Ishikawa (cell line): ENCODE results near the gene BDH1.

ENCODE experiments used
- CREB1 ChIP-seq: IDR thresholded peaks from 2 replicates; pipeline ENCODE4 v1.6.1; 2012; ENCODE audit warnings: low read depth
- EP300 ChIP-seq: IDR thresholded peaks from 2 replicates; pipeline ENCODE4 v1.6.1; 2012; ENCODE audit warnings: borderline replicate concordance
- FOXM1 ChIP-seq: IDR thresholded peaks from 2 replicates; pipeline ENCODE4 v1.6.1; 2012; ENCODE audit warnings: low read depth, borderline replicate concordance
- NFIC ChIP-seq: IDR thresholded peaks from 2 replicates; pipeline ENCODE4 v1.6.1; 2012
- RAD21 ChIP-seq: IDR thresholded peaks from 2 replicates; pipeline ENCODE4 v1.6.1; 2012; ENCODE audit warnings: low read depth
- TAF1 ChIP-seq: IDR thresholded peaks from 2 replicates; pipeline ENCODE4 v1.6.1; 2012; ENCODE audit warnings: low read depth, mild to moderate bottlenecking
- TEAD4 ChIP-seq: IDR thresholded peaks from 2 replicates; pipeline ENCODE4 v1.6.1; 2012
- ZBTB7A ChIP-seq: IDR thresholded peaks from 2 replicates; pipeline ENCODE4 v1.6.1; 2012; ENCODE audit warnings: low read depth
- TF ChIP-seq, protein P1 (sequence below): IDR thresholded peaks from 2 replicates; pipeline ENCODE4 v1.6.1; 2012; ENCODE audit warnings: low read depth, mild to moderate bottlenecking
- TF ChIP-seq, protein P2 (sequence below): IDR thresholded peaks from 2 replicates; pipeline ENCODE4 v1.6.1; 2012

DNA sequence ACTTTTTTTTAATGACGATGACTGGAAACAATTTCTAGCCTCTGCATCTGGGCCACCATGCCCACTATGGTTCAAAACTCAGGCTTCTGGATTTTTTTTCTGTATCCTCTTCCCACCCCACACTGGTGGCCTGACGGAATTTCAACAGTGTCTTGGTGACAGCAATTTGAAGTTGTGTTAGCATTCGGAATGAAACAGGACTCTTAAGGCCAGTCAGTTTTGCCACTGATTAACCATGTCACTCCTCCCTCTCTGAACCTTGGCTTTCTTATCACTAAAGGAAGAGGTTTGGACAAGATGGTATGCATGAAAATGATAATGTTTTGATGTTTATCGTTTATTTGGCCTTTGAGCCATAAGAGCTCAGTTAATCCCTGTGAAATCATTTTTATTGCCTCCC, 41.6 kb upstream of the BDH1 start:
- TF ChIP-seq RAD21 (no peak), CREB1 (no peak), TAF1 (no peak), FOXM1 (no peak), EP300 (no peak), NFIC (no peak), ZBTB7A (no peak), TEAD4 (no peak)
- TF ChIP-seq, protein P1, sequence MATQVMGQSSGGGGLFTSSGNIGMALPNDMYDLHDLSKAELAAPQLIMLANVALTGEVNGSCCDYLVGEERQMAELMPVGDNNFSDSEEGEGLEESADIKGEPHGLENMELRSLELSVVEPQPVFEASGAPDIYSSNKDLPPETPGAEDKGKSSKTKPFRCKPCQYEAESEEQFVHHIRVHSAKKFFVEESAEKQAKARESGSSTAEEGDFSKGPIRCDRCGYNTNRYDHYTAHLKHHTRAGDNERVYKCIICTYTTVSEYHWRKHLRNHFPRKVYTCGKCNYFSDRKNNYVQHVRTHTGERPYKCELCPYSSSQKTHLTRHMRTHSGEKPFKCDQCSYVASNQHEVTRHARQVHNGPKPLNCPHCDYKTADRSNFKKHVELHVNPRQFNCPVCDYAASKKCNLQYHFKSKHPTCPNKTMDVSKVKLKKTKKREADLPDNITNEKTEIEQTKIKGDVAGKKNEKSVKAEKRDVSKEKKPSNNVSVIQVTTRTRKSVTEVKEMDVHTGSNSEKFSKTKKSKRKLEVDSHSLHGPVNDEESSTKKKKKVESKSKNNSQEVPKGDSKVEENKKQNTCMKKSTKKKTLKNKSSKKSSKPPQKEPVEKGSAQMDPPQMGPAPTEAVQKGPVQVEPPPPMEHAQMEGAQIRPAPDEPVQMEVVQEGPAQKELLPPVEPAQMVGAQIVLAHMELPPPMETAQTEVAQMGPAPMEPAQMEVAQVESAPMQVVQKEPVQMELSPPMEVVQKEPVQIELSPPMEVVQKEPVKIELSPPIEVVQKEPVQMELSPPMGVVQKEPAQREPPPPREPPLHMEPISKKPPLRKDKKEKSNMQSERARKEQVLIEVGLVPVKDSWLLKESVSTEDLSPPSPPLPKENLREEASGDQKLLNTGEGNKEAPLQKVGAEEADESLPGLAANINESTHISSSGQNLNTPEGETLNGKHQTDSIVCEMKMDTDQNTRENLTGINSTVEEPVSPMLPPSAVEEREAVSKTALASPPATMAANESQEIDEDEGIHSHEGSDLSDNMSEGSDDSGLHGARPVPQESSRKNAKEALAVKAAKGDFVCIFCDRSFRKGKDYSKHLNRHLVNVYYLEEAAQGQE: no peak
- TF ChIP-seq, protein P2, sequence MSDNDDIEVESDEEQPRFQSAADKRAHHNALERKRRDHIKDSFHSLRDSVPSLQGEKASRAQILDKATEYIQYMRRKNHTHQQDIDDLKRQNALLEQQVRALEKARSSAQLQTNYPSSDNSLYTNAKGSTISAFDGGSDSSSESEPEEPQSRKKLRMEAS: no peak
